CD14-positive monocyte (primary cell): ENCODE data around the gene RFX4. TPM values are rescaled to one million over a fixed set of nuclear protein-coding genes. Genes with fewer than 3 reads are reported as not detected.

Experiments used
- DNase-seq, 3 donors: peaks; one replicate each; pipeline ENCODE4 v3.0.0-alpha.2; 2011 to 2022
- H2AFZ ChIP-seq: 2 replicates; pipeline ENCODE4 v1.6.0; 2012; ENCODE audit warnings: mild to moderate bottlenecking, low read depth, low read length, inconsistent platforms; ENCODE audit not compliant: insufficient read depth, poor library complexity, severe bottlenecking
- H3K27ac ChIP-seq, 2 donors: 1 replicate in 1 of 2; 2 replicates in 1 of 2; pipeline ENCODE4 v1.5.1; 2012 to 2013; ENCODE audit warnings: low read length in 2 of 2, control low read depth in 1 of 2, inconsistent platforms in 1 of 2, low read depth in 1 of 2, mild to moderate bottlenecking in 1 of 2
- H3K27me3 ChIP-seq, 2 donors: one replicate each; pipeline versions ENCODE4 v1.6.0 to v1.6.1; 2011 to 2013; ENCODE audit warnings: low read length in 2 of 2; ENCODE audit not compliant: control insufficient read depth in 2 of 2, insufficient read depth in 2 of 2
- H3K36me3 ChIP-seq, 2 donors: replicated peaks in 1 of 2; 1 replicate in 1 of 2; 2 replicates in 1 of 2; pipeline versions ENCODE4 v1.5.1 to v1.6.1; 2012 to 2013; ENCODE audit warnings: low read length in 2 of 2, control low read depth in 1 of 2, inconsistent platforms in 1 of 2, mild to moderate bottlenecking in 1 of 2; ENCODE audit not compliant: insufficient read depth in 2 of 2, control insufficient read depth in 1 of 2
- H3K4me1 ChIP-seq, 2 donors: 1 replicate in 1 of 2; 2 replicates in 1 of 2; pipeline versions ENCODE4 v1.5.1 to v1.6.1; 2012 to 2013; ENCODE audit warnings: low read length in 2 of 2, control low read depth in 1 of 2, inconsistent platforms in 1 of 2, mild to moderate bottlenecking in 1 of 2, moderate library complexity in 1 of 2; ENCODE audit not compliant: insufficient read depth in 2 of 2, control insufficient read depth in 1 of 2
- H3K4me2 ChIP-seq: replicated peaks from 2 replicates; pipeline ENCODE3; 2012; ENCODE audit warnings: low read length, moderate library complexity, mild to moderate bottlenecking; ENCODE audit not compliant: poor library complexity, severe bottlenecking; ENCODE audit errors: extremely low read depth
- H3K4me3 ChIP-seq, 3 experiments: fragments of 200-600 bp in 1 of 3; sonication (generic) in 1 of 3; replicated peaks in 1 of 3; 1 replicate in 2 of 3; 2 replicates in 1 of 3; pipeline ENCODE4 v1.5.1; 2011 to 2013; ENCODE audit warnings: low read length in 3 of 3, mild to moderate bottlenecking in 3 of 3, control low read depth in 2 of 3, low read depth in 2 of 3, inconsistent platforms in 1 of 3, moderate library complexity in 1 of 3
- H3K79me2 ChIP-seq: 2 replicates; pipeline ENCODE4 v1.6.0; 2012; ENCODE audit warnings: mild to moderate bottlenecking, control low read depth, inconsistent platforms, low read length, moderate library complexity; ENCODE audit not compliant: insufficient read depth
- H3K9ac ChIP-seq: 2 replicates; pipeline ENCODE4 v1.6.0; 2017; ENCODE audit warnings: low read length, mild to moderate bottlenecking; ENCODE audit not compliant: insufficient read depth, poor library complexity, severe bottlenecking
- H3K9me3 ChIP-seq, 2 donors: replicated peaks in 1 of 2; 1 replicate in 1 of 2; 2 replicates in 1 of 2; pipeline versions ENCODE4 v1.5.1 to v1.6.1; 2012 to 2013; ENCODE audit warnings: low read length in 2 of 2, control low read depth in 1 of 2; ENCODE audit not compliant: control insufficient read depth in 1 of 2, insufficient read depth in 1 of 2
- H4K20me1 ChIP-seq: 2 replicates; pipeline ENCODE4 v1.6.0; 2012; ENCODE audit warnings: mild to moderate bottlenecking, low read length, control low read depth, moderate library complexity; ENCODE audit not compliant: insufficient read depth
- H3K27ac Mint-ChIP-seq, 7 donors: one replicate each; pipeline ENCODE4 v1.8.0; 2020; ENCODE audit warnings: mild to moderate bottlenecking in 7 of 7, mixed read lengths in 7 of 7, moderate library complexity in 6 of 7, inconsistent platforms in 2 of 7
- H3K27me3 Mint-ChIP-seq, 3 donors: one replicate each; pipeline ENCODE4 v1.8.0; 2021 to 2022; ENCODE audit warnings: low read depth in 3 of 3, mild to moderate bottlenecking in 3 of 3, mixed read lengths in 3 of 3, moderate library complexity in 3 of 3, inconsistent platforms in 1 of 3
- H3K36me3 Mint-ChIP-seq, 2 donors: one replicate each; pipeline ENCODE4 v1.8.0; 2020; ENCODE audit warnings: mixed read lengths in 2 of 2, inconsistent platforms in 1 of 2, mild to moderate bottlenecking in 1 of 2
- H3K4me1 Mint-ChIP-seq: one replicate; pipeline ENCODE4 v1.8.0; 2020; ENCODE audit warnings: mild to moderate bottlenecking, mixed read lengths
- H3K4me3 Mint-ChIP-seq, 2 donors: one replicate each; pipeline ENCODE4 v1.8.0; 2020; ENCODE audit warnings: mild to moderate bottlenecking in 2 of 2, mixed read lengths in 2 of 2, moderate library complexity in 1 of 2
- H3K9me3 Mint-ChIP-seq, 7 donors: one replicate each; pipeline ENCODE4 v1.8.0; 2020 to 2022; ENCODE audit warnings: mixed read lengths in 7 of 7, mild to moderate bottlenecking in 6 of 7, moderate library complexity in 6 of 7, inconsistent platforms in 2 of 7
- WGBS: methylation state at CpG from one replicate; pipeline ENCODE4 v1.1.5; 2013; ENCODE audit warnings: missing lambda C conversion rate; ENCODE audit not compliant: insufficient coverage; 5-methylcytosine and 5-hydroxymethylcytosine counted together
- intact Hi-C, 2 donors: fragments of 100-400 bp; cut with micrococcal nuclease; formaldehyde crosslinking; loops; one replicate each; pipeline versions ENCODE4 v1.15.0 to v1.15.1; 2023
- polyA plus RNA-seq, 3 donors: library from polyadenylated mRNA; depleted of rRNA in 1 of 3; unstranded in 2 of 3; stranded (reverse) in 1 of 3; fragments of 300-500 nt in 2 of 3; fragments of >200 nt in 1 of 3; fragmentation: Illumina TruSeq in 2 of 3; gene quantifications; 1 replicate in 2 of 3; 2 replicates in 1 of 3; pipeline ENCODE4 v1.2.3, GENCODE V29; 2012 to 2021
- TF ChIP-seq, protein P1 (sequence below): fragments of 200-600 bp; IDR thresholded peaks from one replicate; pipeline ENCODE4 v1.8.0; 2022; ENCODE audit warnings: antibody characterized with exemption, mild to moderate bottlenecking

Gene RFX4
- polyA plus RNA-seq, 3 donors: not detected

DNA sequence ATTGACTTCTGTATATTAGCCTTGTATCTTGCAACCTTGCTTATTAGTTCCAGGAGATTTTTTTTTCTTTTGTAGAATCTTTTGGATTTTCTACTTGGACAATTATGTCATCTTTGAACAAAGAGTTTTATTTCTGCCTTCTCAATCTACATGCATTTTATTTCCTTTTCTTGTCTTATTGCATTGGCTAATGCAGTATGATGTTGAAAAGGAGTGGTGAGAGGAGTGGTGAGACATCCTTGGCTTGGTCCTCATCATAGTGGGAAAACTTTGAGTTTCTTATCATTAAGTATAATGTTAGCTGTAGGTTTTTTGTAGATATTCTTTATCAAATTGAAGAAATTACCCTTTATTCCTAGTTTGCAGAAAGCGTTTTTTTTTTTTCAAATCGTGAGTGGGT lies 80.6 kb downstream of the RFX4 start:
- whole genome bisulfite sequencing: no CpG with 5 or more reads among the region's 2 CpGs
- H3K4me1 Mint-ChIP-seq: no peaks in the 10 kb centered on the region
- Histone ChIP-seq H3K79me2 (no peaks in the 10 kb centered on the region), H3K4me1 (no peaks in the 10 kb centered on the region), H3K27ac (no peak overlapping the region), H3K4me3 (no peak overlapping the region), H3K9ac (no peak overlapping the region), H3K27me3 (peaks cover 4% of the 10 kb centered on the region in 2 donors), H4K20me1 (no peaks in the 10 kb centered on the region), H3K4me2 (no peak overlapping the region), H3K36me3 (no peaks in the 10 kb centered on the region), H3K9me3 (peaks cover 8 to 17% of the 10 kb centered on the region in 2 donors), H2AFZ (no peak overlapping the region)
- TF ChIP-seq, protein P1, sequence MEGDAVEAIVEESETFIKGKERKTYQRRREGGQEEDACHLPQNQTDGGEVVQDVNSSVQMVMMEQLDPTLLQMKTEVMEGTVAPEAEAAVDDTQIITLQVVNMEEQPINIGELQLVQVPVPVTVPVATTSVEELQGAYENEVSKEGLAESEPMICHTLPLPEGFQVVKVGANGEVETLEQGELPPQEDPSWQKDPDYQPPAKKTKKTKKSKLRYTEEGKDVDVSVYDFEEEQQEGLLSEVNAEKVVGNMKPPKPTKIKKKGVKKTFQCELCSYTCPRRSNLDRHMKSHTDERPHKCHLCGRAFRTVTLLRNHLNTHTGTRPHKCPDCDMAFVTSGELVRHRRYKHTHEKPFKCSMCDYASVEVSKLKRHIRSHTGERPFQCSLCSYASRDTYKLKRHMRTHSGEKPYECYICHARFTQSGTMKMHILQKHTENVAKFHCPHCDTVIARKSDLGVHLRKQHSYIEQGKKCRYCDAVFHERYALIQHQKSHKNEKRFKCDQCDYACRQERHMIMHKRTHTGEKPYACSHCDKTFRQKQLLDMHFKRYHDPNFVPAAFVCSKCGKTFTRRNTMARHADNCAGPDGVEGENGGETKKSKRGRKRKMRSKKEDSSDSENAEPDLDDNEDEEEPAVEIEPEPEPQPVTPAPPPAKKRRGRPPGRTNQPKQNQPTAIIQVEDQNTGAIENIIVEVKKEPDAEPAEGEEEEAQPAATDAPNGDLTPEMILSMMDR: no peak
- no peak overlapping the region for H3K4me3 Mint-ChIP-seq
- H3K27ac Mint-ChIP-seq: no peak overlapping the region
- H3K36me3 Mint-ChIP-seq: no peaks in the 10 kb centered on the region
- intact Hi-C loops: no loop called here
- H3K9me3 Mint-ChIP-seq: peaks cover 11 to 34% (median 24%) of the 10 kb centered on the region in 7 donors
- DNase-seq: no peak
- peaks cover 4 to 15% (median 7%) of the 10 kb centered on the region in 3 donors for H3K27me3 Mint-ChIP-seq

DNA sequence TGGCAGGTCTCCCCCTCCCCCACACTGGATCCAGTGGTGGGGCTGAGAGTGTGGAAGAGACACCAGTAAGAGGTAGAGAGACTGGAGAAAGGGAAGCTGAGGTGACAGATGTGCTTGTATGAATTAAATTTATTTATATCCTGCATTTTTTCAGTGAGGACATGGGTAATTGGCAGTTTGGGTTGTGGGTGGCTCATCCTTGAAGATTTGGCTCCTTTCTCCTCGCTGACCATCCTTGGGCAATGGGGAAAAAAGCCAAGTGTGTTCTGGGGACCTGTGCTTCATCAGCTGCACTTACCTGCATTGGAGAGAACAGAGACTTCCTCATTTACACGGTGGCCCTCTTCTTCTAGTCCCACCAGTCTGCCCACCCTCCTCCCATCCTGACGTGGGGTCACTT lies 86.4 kb downstream of the RFX4 start:
- intact Hi-C loops: no loop called here
- no peaks in the 10 kb centered on the region for H3K36me3 ChIP-seq
- Mint-ChIP-seq H3K27ac (no peak overlapping the region), H3K9me3 (peaks cover 0 to 8% (median 3%) of the 10 kb centered on the region in 7 donors), H3K27me3 (peaks cover 13 to 28% (median 25%) of the 10 kb centered on the region in 3 donors), H3K4me3 (no peak overlapping the region), H3K4me1 (no peaks in the 10 kb centered on the region), H3K36me3 (no peaks in the 10 kb centered on the region)
- H3K4me1 ChIP-seq: no peaks in the 10 kb centered on the region
- H3K4me2 ChIP-seq: no peak overlapping the region
- H2AFZ ChIP-seq: no peak overlapping the region
- H3K27ac ChIP-seq: no peak overlapping the region
- TF ChIP-seq, protein P1: no peak
- no peaks in the 10 kb centered on the region for H4K20me1 ChIP-seq
- H3K4me3 ChIP-seq: no peak overlapping the region
- H3K9me3 ChIP-seq: no peaks in the 10 kb centered on the region
- H3K79me2 ChIP-seq: no peaks in the 10 kb centered on the region
- no peak for DNase-seq
- WGBS: 14% methylated on average over 2 of the region's 3 CpGs
- peaks cover 6 to 8% of the 10 kb centered on the region in 2 donors for H3K27me3 ChIP-seq
- no peak overlapping the region for H3K9ac ChIP-seq
